GM12878 (cell line): Measurements from ENCODE around the gene GPN2.

Source experiments
- CTCF ChIP-seq, 3 experiments: IDR thresholded peaks in 2 of 3; conservative IDR thresholded peaks in 1 of 3; 2 replicates each; pipeline ENCODE4 v1.5.1; 2011; ENCODE audit warnings: low read depth in 3 of 3, low read length in 3 of 3, mild to moderate bottlenecking in 3 of 3, control low read depth in 2 of 3, moderate library complexity in 2 of 3, inconsistent platforms in 1 of 3, mixed read lengths in 1 of 3; ENCODE audit not compliant: control insufficient read depth in 2 of 3, insufficient read depth in 1 of 3; ENCODE audit errors: extremely low read depth in 1 of 3
- E4F1 ChIP-seq: fragments of 450-650 bp; IDR thresholded peaks from 2 replicates; pipeline ENCODE4 v1.6.1; 2018; ENCODE audit warnings: borderline replicate concordance, mild to moderate bottlenecking; ENCODE audit not compliant: partially characterized antibody
- EP300 ChIP-seq, 2 experiments: fragments of 150-350 bp in 1 of 2; IDR thresholded peaks; 2 replicates each; pipeline ENCODE4 v1.6.1; 2011 to 2012; ENCODE audit warnings: low read depth in 2 of 2, low read length in 2 of 2, borderline replicate concordance in 1 of 2, improper control_type of control experiment in 1 of 2, inconsistent platforms in 1 of 2; ENCODE audit not compliant: control insufficient read depth in 1 of 2
- ESRRA ChIP-seq: IDR thresholded peaks from 2 replicates; pipeline ENCODE4 v1.6.1; 2012; ENCODE audit warnings: mild to moderate bottlenecking, low read length, improper control_type of control experiment
- FOS ChIP-seq: IDR thresholded peaks from 3 replicates; pipeline ENCODE4 v1.6.1; 2011; ENCODE audit warnings: borderline replicate concordance; ENCODE audit not compliant: insufficient read length; ENCODE audit errors: extremely low read depth
- GATAD2B ChIP-seq: fragments of 450-650 bp; conservative IDR thresholded peaks from 2 replicates; pipeline ENCODE4 v1.6.1; 2017; ENCODE audit warnings: low read depth, mild to moderate bottlenecking, moderate library complexity
- POLR2A ChIP-seq: IDR thresholded peaks from 2 replicates; pipeline ENCODE4 v1.6.1; 2011; ENCODE audit warnings: low read depth, mild to moderate bottlenecking, low read length
- POLR2AphosphoS5 ChIP-seq: IDR thresholded peaks from 2 replicates; pipeline ENCODE4 v1.6.1; 2011; ENCODE audit warnings: mild to moderate bottlenecking, low read length, inconsistent platforms
- RAD21 ChIP-seq: IDR thresholded peaks from 2 replicates; pipeline ENCODE4 v1.6.1; 2011; ENCODE audit warnings: mild to moderate bottlenecking, low read depth, low read length, moderate library complexity; ENCODE audit not compliant: insufficient read depth
- SUZ12 ChIP-seq: fragments of 200-600 bp; sonication (generic); IDR thresholded peaks from one replicate; pipeline ENCODE4 v1.6.1; 2018; ENCODE audit warnings: antibody characterized with exemption, mild to moderate bottlenecking; ENCODE audit not compliant: unreplicated experiment
- TAF1 ChIP-seq: IDR thresholded peaks from 2 replicates; pipeline ENCODE4 v1.6.1; 2011; ENCODE audit warnings: mild to moderate bottlenecking, low read depth, low read length, borderline replicate concordance
- TARDBP ChIP-seq: IDR thresholded peaks from 2 replicates; pipeline ENCODE4 v1.6.1; 2016; ENCODE audit warnings: borderline replicate concordance
- TCF12 ChIP-seq: IDR thresholded peaks from 2 replicates; pipeline ENCODE4 v1.6.1; 2011; ENCODE audit warnings: low read depth, mild to moderate bottlenecking, low read length
- TCF3 ChIP-seq: IDR thresholded peaks from 2 replicates; pipeline ENCODE4 v1.6.1; 2012; ENCODE audit warnings: low read depth, mild to moderate bottlenecking, low read length, borderline replicate concordance; ENCODE audit not compliant: insufficient read depth

GRCh38 chr1:26861286-26861701 is 28.8 kb downstream of the GPN2 start:
- TF ChIP-seq CTCF (IDR thresholded peaks at IDR 0.05 in 2 of 3, conservative IDR thresholded peaks at IDR 0.05 in 1 of 3; ENCODE audit: control insufficient read depth in 2 of 3, extremely low read depth in 1 of 3, insufficient read depth in 1 of 3, low read depth in 3 of 3, low read length in 3 of 3): no peak
- TF ChIP-seq POLR2A: no peak
- TF ChIP-seq TAF1: no peak
- no peak for TF ChIP-seq TCF3
- no peak for TF ChIP-seq EP300 (IDR thresholded peaks at IDR 0.05; ENCODE audit: borderline replicate concordance in 1 of 2, control insufficient read depth in 1 of 2, low read depth in 2 of 2, low read length in 2 of 2)
- TF ChIP-seq FOS: no peak
- TF ChIP-seq TCF12: no peak
- TF ChIP-seq GATAD2B: no peak
- TF ChIP-seq POLR2AphosphoS5: no peak
- TF ChIP-seq SUZ12: no peak
- no peak for TF ChIP-seq ESRRA
- no peak for TF ChIP-seq TARDBP
- TF ChIP-seq E4F1: no peak
- TF ChIP-seq RAD21: no peak
